ENCODE data around the gene RNF213.

Gene RNF213

DNA sequence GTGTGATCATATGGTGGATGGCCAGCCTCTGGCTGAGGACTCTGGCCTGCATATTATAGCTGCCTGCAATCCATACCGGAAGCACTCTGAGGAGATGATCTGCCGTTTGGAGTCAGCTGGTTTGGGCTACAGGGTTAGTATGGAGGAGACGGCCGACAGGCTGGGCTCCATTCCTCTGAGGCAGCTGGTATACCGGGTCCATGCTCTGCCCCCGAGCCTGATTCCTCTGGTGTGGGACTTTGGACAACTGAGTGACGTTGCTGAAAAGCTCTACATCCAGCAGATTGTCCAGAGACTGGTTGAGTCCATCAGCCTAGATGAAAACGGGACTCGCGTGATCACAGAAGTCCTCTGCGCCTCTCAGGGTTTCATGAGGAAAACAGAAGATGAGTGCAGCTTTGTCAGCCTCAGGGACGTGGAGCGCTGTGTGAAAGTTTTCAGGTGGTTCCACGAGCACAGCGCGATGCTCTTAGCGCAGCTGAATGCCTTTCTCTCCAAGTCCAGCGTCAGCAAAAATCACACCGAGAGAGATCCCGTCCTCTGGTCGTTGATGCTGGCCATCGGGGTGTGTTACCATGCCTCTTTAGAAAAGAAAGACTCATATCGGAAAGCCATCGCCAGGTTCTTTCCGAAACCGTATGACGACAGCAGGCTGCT lies 85.3 kb downstream of the RNF213 start:
- in situ Hi-C loops (cut with MboI; ENCODE audit: low pct_unique_long_range_greater_than_20kb, low sequenced_read_pairs, unreplicated experiment) = no loop called here
- TF ChIP-seq, protein P1, sequence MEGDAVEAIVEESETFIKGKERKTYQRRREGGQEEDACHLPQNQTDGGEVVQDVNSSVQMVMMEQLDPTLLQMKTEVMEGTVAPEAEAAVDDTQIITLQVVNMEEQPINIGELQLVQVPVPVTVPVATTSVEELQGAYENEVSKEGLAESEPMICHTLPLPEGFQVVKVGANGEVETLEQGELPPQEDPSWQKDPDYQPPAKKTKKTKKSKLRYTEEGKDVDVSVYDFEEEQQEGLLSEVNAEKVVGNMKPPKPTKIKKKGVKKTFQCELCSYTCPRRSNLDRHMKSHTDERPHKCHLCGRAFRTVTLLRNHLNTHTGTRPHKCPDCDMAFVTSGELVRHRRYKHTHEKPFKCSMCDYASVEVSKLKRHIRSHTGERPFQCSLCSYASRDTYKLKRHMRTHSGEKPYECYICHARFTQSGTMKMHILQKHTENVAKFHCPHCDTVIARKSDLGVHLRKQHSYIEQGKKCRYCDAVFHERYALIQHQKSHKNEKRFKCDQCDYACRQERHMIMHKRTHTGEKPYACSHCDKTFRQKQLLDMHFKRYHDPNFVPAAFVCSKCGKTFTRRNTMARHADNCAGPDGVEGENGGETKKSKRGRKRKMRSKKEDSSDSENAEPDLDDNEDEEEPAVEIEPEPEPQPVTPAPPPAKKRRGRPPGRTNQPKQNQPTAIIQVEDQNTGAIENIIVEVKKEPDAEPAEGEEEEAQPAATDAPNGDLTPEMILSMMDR (IDR thresholded peaks at IDR 0.05; ENCODE audit: extremely low read depth, insufficient read depth, missing control alignments) = no peak
- DNase-seq (ENCODE audit: low spot score) = no peak

DNA sequence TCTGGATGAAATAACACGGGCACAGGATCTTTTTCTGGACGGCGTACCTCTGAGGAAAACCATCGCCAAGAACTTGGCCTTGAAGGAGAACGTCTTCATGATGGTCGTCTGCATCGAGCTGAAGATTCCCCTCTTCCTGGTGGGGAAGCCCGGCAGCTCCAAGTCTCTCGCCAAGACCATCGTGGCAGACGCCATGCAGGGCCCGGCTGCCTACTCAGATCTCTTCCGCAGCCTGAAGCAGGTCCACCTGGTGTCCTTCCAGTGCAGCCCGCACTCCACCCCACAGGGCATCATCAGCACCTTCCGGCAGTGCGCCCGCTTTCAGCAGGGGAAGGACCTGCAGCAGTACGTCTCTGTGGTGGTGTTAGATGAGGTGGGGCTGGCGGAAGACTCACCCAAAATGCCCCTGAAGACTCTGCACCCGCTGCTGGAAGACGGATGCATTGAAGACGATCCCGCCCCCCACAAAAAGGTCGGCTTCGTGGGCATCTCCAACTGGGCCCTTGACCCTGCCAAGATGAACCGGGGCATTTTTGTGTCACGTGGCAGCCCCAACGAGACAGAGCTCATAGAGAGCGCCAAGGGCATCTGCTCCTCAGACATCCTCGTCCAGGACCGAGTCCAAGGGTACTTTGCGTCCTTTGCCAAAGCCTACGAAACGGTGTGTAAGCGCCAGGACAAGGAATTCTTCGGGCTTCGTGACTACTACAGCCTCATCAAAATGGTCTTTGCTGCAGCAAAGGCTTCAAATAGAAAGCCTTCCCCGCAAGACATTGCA lies 86.0 kb downstream of the RNF213 start:
- no peak for DNase-seq (ENCODE audit: low spot score)
- TF ChIP-seq, protein P1 (IDR thresholded peaks at IDR 0.05; ENCODE audit: extremely low read depth, insufficient read depth, missing control alignments) = no peak
- in situ Hi-C loops (cut with MboI; ENCODE audit: low pct_unique_long_range_greater_than_20kb, low sequenced_read_pairs, unreplicated experiment) = no loop called here

DNA sequence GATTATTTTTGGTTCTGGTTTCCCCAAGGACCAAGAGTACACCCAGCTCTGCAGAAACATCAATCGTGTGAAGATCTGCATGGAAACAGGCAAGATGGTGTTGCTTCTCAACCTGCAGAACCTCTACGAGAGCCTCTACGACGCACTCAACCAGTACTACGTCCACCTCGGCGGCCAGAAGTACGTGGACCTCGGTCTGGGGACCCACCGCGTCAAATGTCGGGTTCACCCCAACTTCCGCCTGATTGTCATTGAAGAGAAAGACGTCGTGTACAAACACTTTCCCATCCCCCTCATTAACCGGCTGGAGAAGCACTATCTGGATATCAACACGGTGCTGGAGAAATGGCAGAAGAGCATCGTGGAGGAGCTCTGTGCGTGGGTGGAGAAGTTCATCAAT lies 86.9 kb downstream of the RNF213 start:
- TF ChIP-seq, protein P1 (IDR thresholded peaks at IDR 0.05; ENCODE audit: extremely low read depth, insufficient read depth, missing control alignments) = no peak
- DNase-seq (ENCODE audit: low spot score) = no peak
- in situ Hi-C loops (cut with MboI; ENCODE audit: low pct_unique_long_range_greater_than_20kb, low sequenced_read_pairs, unreplicated experiment) = no loop called here

DNA sequence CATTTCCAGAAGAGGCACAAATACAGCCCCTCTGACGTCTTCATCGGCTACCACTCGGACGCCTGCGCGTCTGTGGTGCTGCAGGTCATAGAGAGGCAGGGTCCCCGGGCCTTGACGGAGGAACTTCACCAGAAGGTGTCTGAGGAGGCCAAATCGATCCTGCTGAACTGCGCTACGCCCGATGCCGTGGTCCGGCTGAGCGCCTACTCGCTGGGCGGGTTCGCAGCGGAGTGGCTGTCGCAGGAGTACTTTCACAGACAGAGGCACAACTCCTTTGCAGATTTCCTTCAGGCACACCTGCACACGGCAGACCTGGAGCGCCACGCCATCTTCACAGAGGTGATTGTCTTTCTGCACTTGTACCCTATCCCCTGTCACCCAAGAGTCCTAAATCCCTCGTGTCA lies 87.3 kb downstream of the RNF213 start:
- in situ Hi-C loops (cut with MboI; ENCODE audit: low pct_unique_long_range_greater_than_20kb, low sequenced_read_pairs, unreplicated experiment) = no loop called here
- no peak for DNase-seq (ENCODE audit: low spot score)
- TF ChIP-seq, protein P1 (IDR thresholded peaks at IDR 0.05; ENCODE audit: extremely low read depth, insufficient read depth, missing control alignments) = no peak

DNA sequence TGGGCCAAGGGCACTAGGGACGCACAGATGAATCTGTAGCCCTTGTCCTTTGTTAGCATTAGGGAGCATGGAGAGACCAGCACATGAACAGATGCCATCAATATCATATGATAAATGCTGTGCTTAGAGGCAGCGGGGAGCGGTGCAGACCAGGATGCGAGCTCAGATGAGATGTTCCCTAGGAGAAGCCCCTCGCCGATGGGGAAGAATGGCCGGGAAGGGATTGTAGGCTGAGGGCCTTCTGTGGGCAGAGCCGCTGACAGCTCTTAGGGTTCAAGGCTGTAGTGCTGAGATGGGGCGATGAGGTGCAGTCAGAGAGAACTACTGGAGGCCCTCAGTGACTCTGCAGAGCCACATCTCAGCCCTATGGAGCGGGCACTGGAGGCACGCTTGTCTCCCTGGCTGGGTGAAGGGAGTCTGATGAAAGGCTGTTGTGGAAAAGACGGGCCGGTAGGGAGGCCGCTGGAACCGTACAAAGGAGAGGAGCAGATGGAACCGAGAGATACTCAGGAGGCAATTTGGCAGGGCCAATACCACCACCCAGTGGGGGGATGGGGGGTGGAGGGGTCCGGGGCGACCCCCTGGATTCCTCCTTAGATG lies 88.0 kb downstream of the RNF213 start:
- TF ChIP-seq, protein P1 (IDR thresholded peaks at IDR 0.05; ENCODE audit: extremely low read depth, insufficient read depth, missing control alignments) = no peak
- DNase-seq (ENCODE audit: low spot score) = no peak
- in situ Hi-C loops (cut with MboI; ENCODE audit: low pct_unique_long_range_greater_than_20kb, low sequenced_read_pairs, unreplicated experiment) = no loop called here

DNA sequence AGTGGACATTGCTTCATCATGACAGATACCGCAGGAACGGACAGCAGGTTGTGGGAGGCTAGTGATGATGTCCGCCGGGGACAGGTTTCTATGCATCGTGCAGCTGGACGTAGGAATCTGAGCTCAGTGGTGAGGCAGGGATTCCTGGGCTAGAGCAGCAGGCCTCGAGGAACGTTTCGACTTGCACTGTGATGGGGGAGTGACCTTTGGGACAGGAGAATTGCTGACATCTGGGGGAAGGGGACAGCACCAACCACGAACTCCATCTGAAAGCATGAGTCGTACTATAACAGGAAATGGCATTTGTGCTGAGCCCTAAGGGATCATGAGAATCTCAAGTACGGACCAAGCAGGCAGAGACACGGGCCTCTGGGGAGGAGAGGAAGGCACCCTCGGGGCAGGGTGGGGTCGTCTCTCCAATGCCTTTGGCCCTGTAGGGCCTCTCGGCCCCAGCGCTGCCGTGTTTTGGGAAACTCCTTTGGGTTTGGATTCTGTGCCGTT lies 88.5 kb downstream of the RNF213 start:
- TF ChIP-seq, protein P1 (IDR thresholded peaks at IDR 0.05; ENCODE audit: extremely low read depth, insufficient read depth, missing control alignments) = no peak
- in situ Hi-C loops (cut with MboI; ENCODE audit: low pct_unique_long_range_greater_than_20kb, low sequenced_read_pairs, unreplicated experiment) = no loop called here
- no peak for DNase-seq (ENCODE audit: low spot score)
